NK-92 (cell line): ENCODE data around the gene KLHDC7B.
A peak's percentile ranks its signal among the peaks of the same experiment; 100 is the strongest.

Experiments used
- DNase-seq: peaks from one replicate; lab custom pipeline; 2025; ENCODE audit not compliant: unreplicated experiment; lab: John Stamatoyannopoulos, UW

The KLHDC7B gene

GRCh38 chr22:50571264-50572175 is 25.8 kb downstream of the KLHDC7B start:
- DNase-seq, result no peak

- DNase-seq, result no peak
Observed at GRCh38 chr22:50572965-50573364, 27.3 kb downstream of the KLHDC7B start.

GRCh38 chr22:50573491-50574382 is 28.0 kb downstream of the KLHDC7B start:
- DNase-seq, result no peak

GRCh38 chr22:50574383-50574755 is 28.7 kb downstream of the KLHDC7B start:
- no peak for DNase-seq

GRCh38 chr22:50575426-50575941 is 29.8 kb downstream of the KLHDC7B start:
- no peak for DNase-seq

- DNase-seq, result no peak
Observed at GRCh38 chr22:50576070-50576469, 30.4 kb downstream of the KLHDC7B start.

- DNase-seq, result no peak
Observed at GRCh38 chr22:50576806-50577696, 31.4 kb downstream of the KLHDC7B start.

- DNase-seq, result no peak
Observed at GRCh38 chr22:50577697-50577986, 31.9 kb downstream of the KLHDC7B start.

- no peak for DNase-seq
Observed at GRCh38 chr22:50577987-50578775, 32.5 kb downstream of the KLHDC7B start, which contains the start of gene CPT1B. Gene CPT1B (minus strand): TSS chr22:50578427. CDS start chr22:50577915, 512 bp downstream.

- DNase-seq, result no peak
Observed at GRCh38 chr22:50578776-50579310, 33.1 kb downstream of the KLHDC7B start.

- no peak for DNase-seq
Observed at GRCh38 chr22:50579752-50580151, 34.1 kb downstream of the KLHDC7B start.

- DNase-seq, result no peak
Observed at GRCh38 chr22:50581031-50581949, 35.6 kb downstream of the KLHDC7B start.

GRCh38 chr22:50581950-50582492 is 36.3 kb downstream of the KLHDC7B start:
- no peak for DNase-seq

- DNase-seq, result peak; percentile 71
Observed at GRCh38 chr22:50582493-50583293, 37.0 kb downstream of the KLHDC7B start, which contains the start of gene CHKB. Gene CHKB (minus strand): TSS chr22:50582849. CDS start chr22:50582781, 68 bp downstream.

GRCh38 chr22:50583294-50583861 is 37.7 kb downstream of the KLHDC7B start:
- no peak for DNase-seq

GRCh38 chr22:50584106-50585096 is 38.7 kb downstream of the KLHDC7B start:
- DNase-seq, result no peak
